Measurements from ENCODE around the gene FXYD7.

- TF ChIP-seq, protein P1, sequence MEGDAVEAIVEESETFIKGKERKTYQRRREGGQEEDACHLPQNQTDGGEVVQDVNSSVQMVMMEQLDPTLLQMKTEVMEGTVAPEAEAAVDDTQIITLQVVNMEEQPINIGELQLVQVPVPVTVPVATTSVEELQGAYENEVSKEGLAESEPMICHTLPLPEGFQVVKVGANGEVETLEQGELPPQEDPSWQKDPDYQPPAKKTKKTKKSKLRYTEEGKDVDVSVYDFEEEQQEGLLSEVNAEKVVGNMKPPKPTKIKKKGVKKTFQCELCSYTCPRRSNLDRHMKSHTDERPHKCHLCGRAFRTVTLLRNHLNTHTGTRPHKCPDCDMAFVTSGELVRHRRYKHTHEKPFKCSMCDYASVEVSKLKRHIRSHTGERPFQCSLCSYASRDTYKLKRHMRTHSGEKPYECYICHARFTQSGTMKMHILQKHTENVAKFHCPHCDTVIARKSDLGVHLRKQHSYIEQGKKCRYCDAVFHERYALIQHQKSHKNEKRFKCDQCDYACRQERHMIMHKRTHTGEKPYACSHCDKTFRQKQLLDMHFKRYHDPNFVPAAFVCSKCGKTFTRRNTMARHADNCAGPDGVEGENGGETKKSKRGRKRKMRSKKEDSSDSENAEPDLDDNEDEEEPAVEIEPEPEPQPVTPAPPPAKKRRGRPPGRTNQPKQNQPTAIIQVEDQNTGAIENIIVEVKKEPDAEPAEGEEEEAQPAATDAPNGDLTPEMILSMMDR (conservative IDR thresholded peaks at IDR 0.05; ENCODE audit: low read length), result no peak
- TF ChIP-seq EZH2phosphoT487 (IDR thresholded peaks at IDR 0.05; ENCODE audit: borderline replicate concordance, low read depth, low read length), result no peak
These were observed 60.0 kb downstream of the FXYD7 start for GRCh38 chr19:35202722-35203688.

All from OCI-LY7 (cell line).